GM12878 (cell line): ENCODE data around the gene GIMAP1. TPM values are rescaled to one million over a fixed set of nuclear protein-coding genes. Genes with fewer than 3 reads are reported as not detected.

Experiments used
- ATAC-seq: fragments of 200-7000 bp; cut with Tn5 transposase; 3 replicates; pipeline ENCODE4 v1.9.1; 2020; ENCODE audit warnings: mild to moderate bottlenecking, moderate library complexity
- BruUV-seq: library from RNA; stranded (reverse); fragments of 400-500 nt; replicated peaks from 2 replicates; lab custom pipeline; 2021; lab: Mats Ljungman, UMichigan
- CTCF ChIA-PET: fragments of 300-600 bp; sonication (Branson Sonifier 250); formaldehyde crosslinking; extraction: SDS; loops from one replicate; lab custom pipeline; 2021; ENCODE audit warnings: inconsistent platforms; lab: Yijun Ruan, JAX
- POLR2A ChIA-PET: fragments of 350-600 bp; formaldehyde crosslinking; extraction: SDS; loops from one replicate; lab custom pipeline; 2021; ENCODE audit warnings: inconsistent platforms; lab: Charles Lee
- RAD21 ChIA-PET: fragments of 300-600 bp; sonication (Branson Sonifier 250); formaldehyde crosslinking; loops from one replicate; lab custom pipeline; 2023; ENCODE audit warnings: antibody characterized with exemption; ENCODE audit not compliant: unreplicated experiment; lab: Charles Lee
- SMC1A ChIA-PET: fragments of 300-600 bp; sonication (Branson Sonifier 250); formaldehyde crosslinking; loops from one replicate; lab custom pipeline; 2023; ENCODE audit not compliant: unreplicated experiment, uncharacterized antibody; lab: Charles Lee
- DNase-seq: peaks from one replicate; pipeline ENCODE4 v3.0.0-alpha.2; 2011; ENCODE audit warnings: low read depth, low spot score
- FAIRE-seq: peaks from 3 replicates; lab custom pipeline; 2011; peaks lifted over from hg19 to GRCh38; lab: Jason Lieb, UNC
- H2AFZ ChIP-seq: 2 replicates; pipeline ENCODE4 v1.6.0; 2011; ENCODE audit warnings: low read depth, low read length, control low read depth; ENCODE audit not compliant: control insufficient read depth
- H3K27ac ChIP-seq: 2 replicates; pipeline ENCODE4 v1.5.1; 2011; ENCODE audit warnings: control low read depth; ENCODE audit not compliant: control insufficient read depth, insufficient read depth
- H3K27me3 ChIP-seq, 2 experiments: replicated peaks in 1 of 2; 2 replicates each; pipeline versions ENCODE4 v1.6.0 to v1.6.1; 2011; ENCODE audit warnings: low read length in 1 of 2; ENCODE audit not compliant: control insufficient read depth in 2 of 2, insufficient read depth in 2 of 2
- H3K36me3 ChIP-seq, 2 experiments: 2 replicates each; pipeline ENCODE4 v1.5.1; 2011; ENCODE audit warnings: low read length in 1 of 2; ENCODE audit not compliant: control insufficient read depth in 2 of 2, insufficient read depth in 2 of 2
- H3K4me1 ChIP-seq: 2 replicates; pipeline ENCODE4 v1.6.1; 2011; ENCODE audit warnings: mild to moderate bottlenecking, low read length, moderate library complexity, mixed read lengths; ENCODE audit not compliant: control insufficient read depth, insufficient read depth
- H3K4me2 ChIP-seq: 2 replicates; pipeline ENCODE4 v1.6.0; 2011; ENCODE audit warnings: control low read depth; ENCODE audit not compliant: control insufficient read depth, insufficient read depth
- H3K4me3 ChIP-seq: fragments of 200-600 bp; sonication (generic); 2 replicates; pipeline ENCODE4 v1.5.1; 2016
- H3K79me2 ChIP-seq: 2 replicates; pipeline ENCODE4 v1.6.0; 2011; ENCODE audit warnings: low read length; ENCODE audit not compliant: control insufficient read depth, insufficient read depth
- H3K9ac ChIP-seq: 2 replicates; pipeline ENCODE4 v1.8.0; 2011; ENCODE audit warnings: low read length, control low read depth, mixed read lengths; ENCODE audit not compliant: control insufficient read depth, insufficient read depth
- H3K9me3 ChIP-seq: replicated peaks from 3 replicates; pipeline ENCODE4 v1.5.1; 2011; ENCODE audit warnings: mild to moderate bottlenecking, low read length; ENCODE audit not compliant: control insufficient read depth, insufficient read depth
- H4K20me1 ChIP-seq: 2 replicates; pipeline ENCODE4 v1.6.0; 2011; ENCODE audit not compliant: control insufficient read depth, insufficient read depth
- ASH2L ChIP-seq: fragments of 300-600, 200-600 bp; sonication (generic); IDR thresholded peaks from 2 replicates; pipeline ENCODE4 v1.6.1; 2017; ENCODE audit warnings: low read depth, mild to moderate bottlenecking, borderline replicate concordance
- CHD2 ChIP-seq: IDR thresholded peaks from 2 replicates; pipeline ENCODE4 v1.6.1; 2011; ENCODE audit warnings: low read depth, low read length, improper control_type of control experiment, borderline replicate concordance
- CTCF ChIP-seq, 3 experiments: IDR thresholded peaks in 2 of 3; conservative IDR thresholded peaks in 1 of 3; 2 replicates each; pipeline ENCODE4 v1.5.1; 2011; ENCODE audit warnings: low read depth in 3 of 3, low read length in 3 of 3, mild to moderate bottlenecking in 3 of 3, control low read depth in 2 of 3, moderate library complexity in 2 of 3, inconsistent platforms in 1 of 3, mixed read lengths in 1 of 3; ENCODE audit not compliant: control insufficient read depth in 2 of 3, insufficient read depth in 1 of 3; ENCODE audit errors: extremely low read depth in 1 of 3
- ETV6 ChIP-seq, 2 experiments: fragments of 450-650 bp in 1 of 2; IDR thresholded peaks in 1 of 2; conservative IDR thresholded peaks in 1 of 2; 2 replicates each; pipeline ENCODE4 v1.6.1; 2014; ENCODE audit warnings: antibody characterized with exemption in 1 of 2, borderline replicate concordance in 1 of 2, low read depth in 1 of 2, mild to moderate bottlenecking in 1 of 2, moderate library complexity in 1 of 2
- FOXM1 ChIP-seq: IDR thresholded peaks from 2 replicates; pipeline ENCODE4 v1.6.1; 2012; ENCODE audit warnings: low read depth, mild to moderate bottlenecking, inconsistent platforms, low read length, moderate library complexity
- KDM1A ChIP-seq: fragments of 200-600 bp; sonication (generic); IDR thresholded peaks from 2 replicates; pipeline ENCODE4 v1.6.1; 2016; ENCODE audit warnings: borderline replicate concordance
- KLF5 ChIP-seq: fragments of 450-650 bp; IDR thresholded peaks from 2 replicates; pipeline ENCODE4 v1.6.1; 2014; ENCODE audit warnings: mild to moderate bottlenecking; ENCODE audit not compliant: partially characterized antibody
- NFYA ChIP-seq: IDR thresholded peaks from 2 replicates; pipeline ENCODE4 v1.6.1; 2011; ENCODE audit warnings: low read depth, mild to moderate bottlenecking, low read length, improper control_type of control experiment, borderline replicate concordance
- RB1 ChIP-seq: fragments of 450-650 bp; formaldehyde crosslinking; IDR thresholded peaks from 2 replicates; pipeline ENCODE4 v1.6.1; 2017; ENCODE audit warnings: mild to moderate bottlenecking, borderline replicate concordance
- RUNX3 ChIP-seq: IDR thresholded peaks from 2 replicates; pipeline ENCODE4 v1.6.1; 2012; ENCODE audit warnings: low read length, inconsistent platforms
- SPI1 ChIP-seq: IDR thresholded peaks from 2 replicates; pipeline ENCODE4 v1.6.1; 2011; ENCODE audit warnings: low read depth, mild to moderate bottlenecking, low read length, moderate library complexity, borderline replicate concordance; ENCODE audit not compliant: insufficient read depth
- WRNIP1 ChIP-seq: IDR thresholded peaks from 2 replicates; pipeline ENCODE4 v1.6.1; 2011; ENCODE audit warnings: low read depth, low read length, improper control_type of control experiment, borderline replicate concordance
- ZBTB11 ChIP-seq: fragments of 450-650 bp; formaldehyde crosslinking; IDR thresholded peaks from 2 replicates; pipeline ENCODE4 v1.5.0; 2022; ENCODE audit warnings: mild to moderate bottlenecking, missing genetic modification characterization
- WGBS: methylation state at CpG from one replicate; pipeline ENCODE4 v1.1.6; 2016; ENCODE audit warnings: low lambda C conversion rate; ENCODE audit not compliant: insufficient replicate concordance, insufficient coverage; ENCODE audit errors: missing lambda C conversion rate; 5-methylcytosine and 5-hydroxymethylcytosine counted together
- in situ Hi-C: fragments of 300-500 bp; cut with MboI; formaldehyde crosslinking; loops from 9 replicates; pipeline ENCODE4 v1.14.3; 2018; ENCODE audit warnings: mixed read lengths
- intact Hi-C: fragments of 100-400 bp; cut with micrococcal nuclease; formaldehyde crosslinking; loops from one replicate; pipeline ENCODE4 v1.14.2; 2022; ENCODE audit not compliant: unreplicated experiment
- polyA plus RNA-seq, 11 experiments: library from polyadenylated mRNA; depleted of rRNA in 4 of 11; unstranded in 6 of 11; stranded (reverse) in 5 of 11; fragments of >200 nt; fragmentation: Nextera tagmentation in 4 of 11; fragmentation: Illumina TruSeq in 1 of 11; extraction: Ambion mirVana in 4 of 11; extraction: Trizol in 1 of 11; gene quantifications; 1 replicate in 1 of 11; 2 replicates in 10 of 11; pipeline versions ENCODE4 v1.2.1 to v1.2.3, GENCODE V29; 2011 to 2016; ENCODE audit warnings: inconsistent platforms in 2 of 11, missing spikeins in 2 of 11, low read depth in 1 of 11
- total RNA-seq, 4 experiments: library from RNA; depleted of rRNA in 3 of 4; stranded (reverse); fragments of >200 nt in 3 of 4; fragmentation: Illumina TruSeq in 1 of 4; extraction: Trizol in 1 of 4; gene quantifications; 2 replicates each; pipeline versions ENCODE4 v1.2.1 to v1.2.3, GENCODE V29; 2013 to 2021
- TF ChIP-seq, protein P1 (sequence below): IDR thresholded peaks from 2 replicates; pipeline ENCODE4 v1.6.1; 2012; ENCODE audit warnings: low read depth, low read length, improper control_type of control experiment
- TF ChIP-seq, protein P2 (sequence below): IDR thresholded peaks from 2 replicates; pipeline ENCODE4 v1.6.1; 2012; ENCODE audit warnings: low read length, inconsistent platforms

GIMAP1 gene
- total and polyA plus RNA-seq, 10 of the 15 experiments (the other 5 are each of a cell fraction or from before 2014, with no cell fraction given): 0.16 to 1.9 (median 1.1) TPM

DNA sequence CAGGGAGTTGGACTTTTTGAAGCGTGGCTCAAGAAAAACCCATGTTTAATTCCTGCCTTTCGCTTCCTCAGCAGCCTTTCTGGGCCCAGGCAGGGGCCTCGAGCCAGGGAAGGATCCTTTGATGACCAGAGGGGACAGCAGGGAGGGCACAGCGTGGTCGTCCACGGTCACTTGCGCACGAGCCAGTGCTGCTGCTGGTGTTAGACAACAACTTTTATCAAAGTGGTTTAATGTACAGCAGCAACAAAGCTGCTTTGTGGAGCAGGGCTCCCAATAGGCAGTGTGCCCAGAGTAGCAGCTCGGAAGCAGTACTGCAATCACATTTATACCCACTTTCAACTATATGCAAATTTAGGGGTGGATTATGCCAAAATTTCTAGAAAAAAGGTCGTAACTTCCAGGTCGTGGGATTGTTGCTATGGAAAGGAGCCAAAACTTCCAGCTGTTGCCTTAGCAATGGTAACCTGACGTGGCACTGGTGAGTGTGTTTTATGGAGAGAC, 6.1 kb downstream of the GIMAP1 start (continued):
- TF ChIP-seq ZBTB11 (CRISPR knock-in tag): no peak
- no peak for TF ChIP-seq RB1
- no peak for TF ChIP-seq KLF5

DNA sequence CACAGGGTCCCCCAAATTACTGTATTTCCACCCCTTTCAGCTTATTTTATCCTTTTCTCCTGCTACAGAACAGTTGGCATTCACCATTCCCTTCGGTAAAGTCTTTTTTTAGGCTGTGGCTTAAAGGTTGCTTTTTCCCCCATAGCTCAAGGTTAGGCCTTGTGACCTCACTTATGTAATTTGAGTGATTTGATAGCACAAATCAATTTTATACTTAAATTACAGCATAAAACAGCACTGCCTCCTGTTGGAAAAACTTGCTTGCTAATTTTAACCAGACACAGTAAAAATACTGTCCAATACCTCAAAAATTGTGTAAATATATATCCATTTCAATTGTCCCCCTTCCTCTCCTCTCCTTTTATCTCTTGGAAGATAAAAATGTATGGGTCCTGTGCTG, 7.1 kb downstream of the GIMAP1 start:
- DNase-seq (no peak), ATAC-seq (no peak), FAIRE-seq (no peak)
- Histone ChIP-seq H4K20me1 (no peaks in the 10 kb centered on the region), H3K4me2 (no peak overlapping the region), H3K79me2 (no peaks in the 10 kb centered on the region), H3K9me3 (peaks cover 2% of the 10 kb centered on the region; the same call in 2 of the 3 replicates), H2AFZ (no peak overlapping the region), H3K27ac (no peak overlapping the region), H3K4me3 (no peak overlapping the region), H3K9ac (no peak overlapping the region), H3K27me3 (no peaks in the 10 kb centered on the region), H3K4me1 (no peaks in the 10 kb centered on the region), H3K36me3 (peaks cover 0 to 1% of the 10 kb centered on the region in 2 experiments; a peak in 1 of 4 replicates)
- POLR2A ChIA-PET: no interaction called here
- RAD21 ChIA-PET: interaction anchor here (1.2 to 1.6 kb wide), 2 partner anchors 62 to 275 kb away, joined by 3 read pairs; no protein-coding TSS in a partner anchor
- WGBS: 93% methylated on average over 1 of the region's 1 CpG
- intact Hi-C loops (no loop called here), in situ Hi-C loops (no loop called here)
- BruUV-seq: no TSS peak
- CTCF ChIA-PET: interaction anchor here (1.6 kb wide), 1 partner anchor 10 kb away, joined by 3 read pairs; no protein-coding TSS in a partner anchor
- SMC1A ChIA-PET: interaction anchor here (0.9 to 1.8 kb wide), 4 partner anchors 12 to 161 kb away, joined by 3 to 6 read pairs (median 4); no protein-coding TSS in a partner anchor
- TF ChIP-seq CTCF (IDR thresholded peaks at IDR 0.05 in 2 of 3, conservative IDR thresholded peaks at IDR 0.05 in 1 of 3; ENCODE audit: control insufficient read depth in 2 of 3, extremely low read depth in 1 of 3, insufficient read depth in 1 of 3, low read depth in 3 of 3, low read length in 3 of 3) (no peak), KDM1A (no peak), NFYA (no peak), CHD2 (no peak), ASH2L (no peak), RUNX3 (no peak), WRNIP1 (no peak), ETV6 (conservative IDR thresholded peaks at IDR 0.05 in 1 of 2, IDR thresholded peaks at IDR 0.05 in 1 of 2; ENCODE audit: borderline replicate concordance in 1 of 2, low read depth in 1 of 2) (no peak), FOXM1 (no peak), SPI1 (no peak)
- TF ChIP-seq, protein P1, sequence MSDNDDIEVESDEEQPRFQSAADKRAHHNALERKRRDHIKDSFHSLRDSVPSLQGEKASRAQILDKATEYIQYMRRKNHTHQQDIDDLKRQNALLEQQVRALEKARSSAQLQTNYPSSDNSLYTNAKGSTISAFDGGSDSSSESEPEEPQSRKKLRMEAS: no peak
- TF ChIP-seq, protein P2, sequence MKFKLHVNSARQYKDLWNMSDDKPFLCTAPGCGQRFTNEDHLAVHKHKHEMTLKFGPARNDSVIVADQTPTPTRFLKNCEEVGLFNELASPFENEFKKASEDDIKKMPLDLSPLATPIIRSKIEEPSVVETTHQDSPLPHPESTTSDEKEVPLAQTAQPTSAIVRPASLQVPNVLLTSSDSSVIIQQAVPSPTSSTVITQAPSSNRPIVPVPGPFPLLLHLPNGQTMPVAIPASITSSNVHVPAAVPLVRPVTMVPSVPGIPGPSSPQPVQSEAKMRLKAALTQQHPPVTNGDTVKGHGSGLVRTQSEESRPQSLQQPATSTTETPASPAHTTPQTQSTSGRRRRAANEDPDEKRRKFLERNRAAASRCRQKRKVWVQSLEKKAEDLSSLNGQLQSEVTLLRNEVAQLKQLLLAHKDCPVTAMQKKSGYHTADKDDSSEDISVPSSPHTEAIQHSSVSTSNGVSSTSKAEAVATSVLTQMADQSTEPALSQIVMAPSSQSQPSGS: no peak
